Panc1 (cell line): Measurements from ENCODE around the gene ADGRL3. TPM values are rescaled to one million over a fixed set of nuclear protein-coding genes. Genes with fewer than 3 reads are reported as not detected.

ENCODE experiments used
- ATAC-seq: fragments of 200-7000 bp; cut with Tn5 transposase; 2 replicates; pipeline ENCODE4 v1.9.1; 2020; ENCODE audit warnings: mild to moderate bottlenecking, moderate library complexity
- BruUV-seq: library from RNA; stranded (reverse); fragments of 400-500 nt; replicated peaks from 2 replicates; lab custom pipeline; 2021; lab: Mats Ljungman, UMichigan
- CTCF ChIA-PET: fragments of 300-600 bp; sonication (Branson Sonifier 250); formaldehyde crosslinking; loops from one replicate; lab custom pipeline; 2022; ENCODE audit warnings: antibody characterized with exemption; lab: Charles Lee
- POLR2A ChIA-PET: fragments of 300-600 bp; sonication (Branson Sonifier 250); formaldehyde crosslinking; loops from one replicate; lab custom pipeline; 2022; ENCODE audit warnings: antibody characterized with exemption; lab: Charles Lee
- DNase-seq: peaks from one replicate; pipeline ENCODE4 v3.0.0-alpha.2; 2010; ENCODE audit warnings: low read depth, low spot score
- H3K27ac ChIP-seq: 2 replicates; pipeline ENCODE4 v1.5.1; 2011; ENCODE audit warnings: mild to moderate bottlenecking, low read length, inconsistent platforms
- H3K27me3 ChIP-seq: fragments of 200-500 bp; sonication (Bioruptor generic); 2 replicates; pipeline ENCODE4 v1.6.0; 2014; ENCODE audit warnings: low read length, inconsistent platforms; ENCODE audit not compliant: control insufficient read depth, insufficient read depth
- H3K36me3 ChIP-seq: fragments of 200-500 bp; sonication (Bioruptor generic); 2 replicates; pipeline ENCODE4 v1.5.1; 2014; ENCODE audit warnings: inconsistent platforms, mild to moderate bottlenecking, low read length, moderate library complexity; ENCODE audit not compliant: control insufficient read depth, insufficient read depth
- H3K4me1 ChIP-seq: 2 replicates; pipeline ENCODE4 v1.5.1; 2011; ENCODE audit warnings: inconsistent platforms, mild to moderate bottlenecking, low read length, moderate library complexity; ENCODE audit not compliant: control insufficient read depth, insufficient read depth
- H3K4me3 ChIP-seq, 2 experiments: 2 replicates each; pipeline ENCODE4 v1.5.1; 2011 to 2012; ENCODE audit warnings: low read depth in 2 of 2, low read length in 2 of 2, mild to moderate bottlenecking in 2 of 2, inconsistent platforms in 1 of 2, moderate library complexity in 1 of 2
- H3K9me3 ChIP-seq: fragments of 200-500 bp; sonication (Bioruptor generic); 2 replicates; pipeline ENCODE4 v1.5.1; 2014; ENCODE audit warnings: low read depth, mild to moderate bottlenecking, inconsistent platforms, low read length, moderate library complexity; ENCODE audit not compliant: control insufficient read depth, insufficient read depth
- POLR2AphosphoS5 ChIP-seq: IDR thresholded peaks from 2 replicates; pipeline ENCODE4 v1.6.1; 2012; ENCODE audit warnings: mild to moderate bottlenecking, low read depth, low read length, moderate library complexity
- SIN3A ChIP-seq: IDR thresholded peaks from 2 replicates; pipeline ENCODE4 v1.6.1; 2012; ENCODE audit warnings: low read depth, mild to moderate bottlenecking, low read length, moderate library complexity, borderline replicate concordance; ENCODE audit not compliant: insufficient read depth
- TCF7L2 ChIP-seq: IDR thresholded peaks from 2 replicates; pipeline ENCODE4 v1.6.1; 2011; ENCODE audit warnings: mild to moderate bottlenecking, low read depth, low read length, inconsistent platforms
- in situ Hi-C: cut with HindIII; loops from 2 replicates; pipeline ENCODE4 v1.10.0; 2016; ENCODE audit warnings: low sequenced_read_pairs, low pct_unique_long_range_greater_than_20kb
- intact Hi-C: fragments of 100-400 bp; cut with micrococcal nuclease; formaldehyde crosslinking; loops from one replicate; pipeline ENCODE4 v1.10.0; 2022; ENCODE audit not compliant: unreplicated experiment
- total RNA-seq: library from RNA; stranded (reverse); gene quantifications from one replicate; pipeline ENCODE4 v1.2.1, GENCODE V29; 2021; ENCODE audit not compliant: unreplicated experiment
- TF ChIP-seq, protein P1 (sequence below), 2 experiments: IDR thresholded peaks; 2 replicates each; pipeline ENCODE4 v1.6.1; 2011 to 2012; ENCODE audit warnings: low read depth in 2 of 2, control low read depth in 1 of 2, low read length in 1 of 2, mild to moderate bottlenecking in 1 of 2, moderate library complexity in 1 of 2; ENCODE audit not compliant: insufficient read depth in 1 of 2
- TF ChIP-seq, protein P2 (sequence below): fragments of 450-650 bp; IDR thresholded peaks from 2 replicates; pipeline ENCODE4 v1.5.1; 2017; ENCODE audit warnings: mild to moderate bottlenecking

Gene ADGRL3
- total RNA-seq, 1 experiment from 2014 or later, result 0.23 TPM

DNA sequence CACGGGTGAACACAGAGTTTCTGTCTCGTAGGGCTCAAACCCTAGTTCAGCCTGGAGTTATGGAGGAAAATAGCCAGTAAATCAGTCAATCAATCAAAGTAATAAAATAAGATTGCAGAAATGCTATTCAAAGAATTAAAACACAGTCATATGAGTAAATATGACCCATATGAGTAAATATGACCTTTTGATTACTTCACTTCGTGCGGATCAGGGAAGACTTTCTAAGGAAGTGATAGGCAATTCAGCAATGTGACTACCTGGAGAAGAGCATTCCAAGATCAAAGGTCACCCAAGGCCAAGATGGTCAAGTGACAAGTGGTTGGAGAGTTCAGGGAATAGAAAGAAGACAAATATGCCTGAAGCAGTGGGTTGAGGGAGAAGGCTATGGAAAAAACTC is 722.6 kb downstream of the ADGRL3 start:
- CTCF ChIA-PET, result no interaction called here
- ATAC-seq, result no peak

GRCh38 chr4:61923179-61923578 is 723.1 kb downstream of the ADGRL3 start:
- CTCF ChIA-PET, result no interaction called here
- ATAC-seq, result no peak
- BruUV-seq, result no TSS peak

More for the DNA sequence above, 722.6 kb downstream of the ADGRL3 start:
- intact Hi-C loops, result no loop called here
- Histone ChIP-seq H3K36me3 (no peaks in the 10 kb centered on the region), H3K27me3 (no peaks in the 10 kb centered on the region), H3K9me3 (no peaks in the 10 kb centered on the region), H3K4me1 (no peaks in the 10 kb centered on the region), H3K4me3 (no peak overlapping the region), H3K27ac (no peak overlapping the region)
- TF ChIP-seq SIN3A (no peak), TCF7L2 (no peak), POLR2AphosphoS5 (no peak)
- TF ChIP-seq, protein P1, sequence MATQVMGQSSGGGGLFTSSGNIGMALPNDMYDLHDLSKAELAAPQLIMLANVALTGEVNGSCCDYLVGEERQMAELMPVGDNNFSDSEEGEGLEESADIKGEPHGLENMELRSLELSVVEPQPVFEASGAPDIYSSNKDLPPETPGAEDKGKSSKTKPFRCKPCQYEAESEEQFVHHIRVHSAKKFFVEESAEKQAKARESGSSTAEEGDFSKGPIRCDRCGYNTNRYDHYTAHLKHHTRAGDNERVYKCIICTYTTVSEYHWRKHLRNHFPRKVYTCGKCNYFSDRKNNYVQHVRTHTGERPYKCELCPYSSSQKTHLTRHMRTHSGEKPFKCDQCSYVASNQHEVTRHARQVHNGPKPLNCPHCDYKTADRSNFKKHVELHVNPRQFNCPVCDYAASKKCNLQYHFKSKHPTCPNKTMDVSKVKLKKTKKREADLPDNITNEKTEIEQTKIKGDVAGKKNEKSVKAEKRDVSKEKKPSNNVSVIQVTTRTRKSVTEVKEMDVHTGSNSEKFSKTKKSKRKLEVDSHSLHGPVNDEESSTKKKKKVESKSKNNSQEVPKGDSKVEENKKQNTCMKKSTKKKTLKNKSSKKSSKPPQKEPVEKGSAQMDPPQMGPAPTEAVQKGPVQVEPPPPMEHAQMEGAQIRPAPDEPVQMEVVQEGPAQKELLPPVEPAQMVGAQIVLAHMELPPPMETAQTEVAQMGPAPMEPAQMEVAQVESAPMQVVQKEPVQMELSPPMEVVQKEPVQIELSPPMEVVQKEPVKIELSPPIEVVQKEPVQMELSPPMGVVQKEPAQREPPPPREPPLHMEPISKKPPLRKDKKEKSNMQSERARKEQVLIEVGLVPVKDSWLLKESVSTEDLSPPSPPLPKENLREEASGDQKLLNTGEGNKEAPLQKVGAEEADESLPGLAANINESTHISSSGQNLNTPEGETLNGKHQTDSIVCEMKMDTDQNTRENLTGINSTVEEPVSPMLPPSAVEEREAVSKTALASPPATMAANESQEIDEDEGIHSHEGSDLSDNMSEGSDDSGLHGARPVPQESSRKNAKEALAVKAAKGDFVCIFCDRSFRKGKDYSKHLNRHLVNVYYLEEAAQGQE (IDR thresholded peaks at IDR 0.05; ENCODE audit: insufficient read depth in 1 of 2, low read depth in 2 of 2, low read length in 1 of 2), result no peak
- TF ChIP-seq, protein P2, sequence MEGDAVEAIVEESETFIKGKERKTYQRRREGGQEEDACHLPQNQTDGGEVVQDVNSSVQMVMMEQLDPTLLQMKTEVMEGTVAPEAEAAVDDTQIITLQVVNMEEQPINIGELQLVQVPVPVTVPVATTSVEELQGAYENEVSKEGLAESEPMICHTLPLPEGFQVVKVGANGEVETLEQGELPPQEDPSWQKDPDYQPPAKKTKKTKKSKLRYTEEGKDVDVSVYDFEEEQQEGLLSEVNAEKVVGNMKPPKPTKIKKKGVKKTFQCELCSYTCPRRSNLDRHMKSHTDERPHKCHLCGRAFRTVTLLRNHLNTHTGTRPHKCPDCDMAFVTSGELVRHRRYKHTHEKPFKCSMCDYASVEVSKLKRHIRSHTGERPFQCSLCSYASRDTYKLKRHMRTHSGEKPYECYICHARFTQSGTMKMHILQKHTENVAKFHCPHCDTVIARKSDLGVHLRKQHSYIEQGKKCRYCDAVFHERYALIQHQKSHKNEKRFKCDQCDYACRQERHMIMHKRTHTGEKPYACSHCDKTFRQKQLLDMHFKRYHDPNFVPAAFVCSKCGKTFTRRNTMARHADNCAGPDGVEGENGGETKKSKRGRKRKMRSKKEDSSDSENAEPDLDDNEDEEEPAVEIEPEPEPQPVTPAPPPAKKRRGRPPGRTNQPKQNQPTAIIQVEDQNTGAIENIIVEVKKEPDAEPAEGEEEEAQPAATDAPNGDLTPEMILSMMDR, result no peak
- BruUV-seq, result no TSS peak
- no peak for DNase-seq
- POLR2A ChIA-PET, result no interaction called here
- in situ Hi-C loops, result no loop called here

More at GRCh38 chr4:61923179-61923578, 723.1 kb downstream of the ADGRL3 start:
- TF ChIP-seq SIN3A, result no peak
- no peak for TF ChIP-seq POLR2AphosphoS5
- TF ChIP-seq, protein P2, result no peak
- no peak for TF ChIP-seq TCF7L2
- TF ChIP-seq, protein P1 (IDR thresholded peaks at IDR 0.05; ENCODE audit: insufficient read depth in 1 of 2, low read depth in 2 of 2, low read length in 1 of 2), result no peak
- in situ Hi-C loops, result no loop called here
- no peak overlapping the region for H3K4me3 ChIP-seq
- POLR2A ChIA-PET, result no interaction called here
- DNase-seq, result no peak
- no peaks in the 10 kb centered on the region for H3K27me3 ChIP-seq
- H3K4me1 ChIP-seq, result no peaks in the 10 kb centered on the region
- no peak overlapping the region for H3K27ac ChIP-seq
- H3K9me3 ChIP-seq, result no peaks in the 10 kb centered on the region
- no peaks in the 10 kb centered on the region for H3K36me3 ChIP-seq
- intact Hi-C loops, result no loop called here
